Prostate gland (tissue), 2 donors: Measurements from ENCODE around the gene PIWIL1. TPM values are rescaled to one million over a fixed set of nuclear protein-coding genes. Genes with fewer than 3 reads are reported as not detected.

Experiments
- DNase-seq: peaks from one replicate; pipeline ENCODE4 v3.0.0-alpha.2; 2019; ENCODE audit warnings: low spot score
- H3K27ac ChIP-seq, 2 donors: fragments of 200-600 bp; sonication (generic); 2 replicates each; pipeline ENCODE4 v1.5.1; 2017 to 2019
- H3K27me3 ChIP-seq: fragments of 200-600 bp; sonication (generic); replicated peaks from 2 replicates; pipeline ENCODE4 v1.5.1; 2019; ENCODE audit not compliant: insufficient read depth
- H3K36me3 ChIP-seq, 2 donors: fragments of 200-600 bp; sonication (generic); 1 replicate in 1 of 2; 2 replicates in 1 of 2; pipeline versions ENCODE4 v1.5.1 to v1.8.1; 2017 to 2019
- H3K4me1 ChIP-seq: fragments of 200-600 bp; sonication (generic); replicated peaks from 2 replicates; pipeline ENCODE4 v1.5.1; 2019
- H3K4me3 ChIP-seq, 2 donors: fragments of 200-600 bp; sonication (generic); 2 replicates each; pipeline ENCODE4 v1.5.1; 2017 to 2019
- H3K9me3 ChIP-seq: fragments of 200-600 bp; sonication (generic); 2 replicates; pipeline ENCODE4 v1.5.1; 2017
- CTCF ChIP-seq, 4 experiments: fragments of 200-600 bp in 2 of 4; fragments of 450-650 bp in 2 of 4; sonication (generic) in 2 of 4; IDR thresholded peaks; 1 replicate in 3 of 4; 2 replicates in 1 of 4; pipeline ENCODE4 v1.5.1; 2016 to 2019; ENCODE audit warnings: antibody characterized with exemption in 4 of 4, mild to moderate bottlenecking in 2 of 4, moderate library complexity in 2 of 4
- POLR2A ChIP-seq: fragments of 450-650 bp; IDR thresholded peaks from one replicate; pipeline ENCODE4 v1.6.1; 2016; ENCODE audit warnings: antibody characterized with exemption, mild to moderate bottlenecking
- POLR2AphosphoS5 ChIP-seq: sonication (generic); formaldehyde crosslinking; IDR thresholded peaks from one replicate; pipeline ENCODE4 v1.6.1; 2017; ENCODE audit warnings: antibody characterized with exemption
- WGBS: methylation state at CpG from one replicate; pipeline ENCODE4 v1.1.5; 2018; 5-methylcytosine and 5-hydroxymethylcytosine counted together
- intact Hi-C: fragments of 100-400 bp; cut with DNase I; formaldehyde crosslinking; loops from one replicate; pipeline ENCODE4 v1.14.2; 2022
- total RNA-seq, 2 donors: library from RNA; depleted of rRNA; stranded (reverse); fragments of >200 nt; gene quantifications; one replicate each; pipeline ENCODE4 v1.1.0, GENCODE V29; 2016

Gene PIWIL1
- total RNA-seq, 2 donors from 2014 or later = 16.2 TPM; not detected in 1

DNA sequence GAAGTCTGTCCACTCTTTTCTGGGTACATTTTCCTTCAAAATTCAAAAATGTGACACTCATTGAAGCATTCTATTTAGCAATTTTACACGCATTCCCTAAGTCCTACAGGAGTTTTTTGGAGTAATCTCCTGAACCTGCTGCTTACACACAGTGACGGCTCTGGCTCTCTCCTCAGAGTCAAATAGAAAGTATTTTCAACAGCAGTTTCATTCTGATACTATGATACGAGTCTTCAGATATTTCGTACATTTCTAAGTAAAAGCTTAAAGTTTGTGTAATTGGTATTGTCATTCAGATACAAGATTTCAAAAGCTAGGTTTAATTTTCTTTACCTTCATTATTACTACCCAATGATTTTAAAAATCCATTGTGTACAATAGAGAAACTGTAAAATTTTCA lies 36.4 kb downstream of the PIWIL1 start:
- no peak for DNase-seq
- intact Hi-C loops = no loop called here

DNA sequence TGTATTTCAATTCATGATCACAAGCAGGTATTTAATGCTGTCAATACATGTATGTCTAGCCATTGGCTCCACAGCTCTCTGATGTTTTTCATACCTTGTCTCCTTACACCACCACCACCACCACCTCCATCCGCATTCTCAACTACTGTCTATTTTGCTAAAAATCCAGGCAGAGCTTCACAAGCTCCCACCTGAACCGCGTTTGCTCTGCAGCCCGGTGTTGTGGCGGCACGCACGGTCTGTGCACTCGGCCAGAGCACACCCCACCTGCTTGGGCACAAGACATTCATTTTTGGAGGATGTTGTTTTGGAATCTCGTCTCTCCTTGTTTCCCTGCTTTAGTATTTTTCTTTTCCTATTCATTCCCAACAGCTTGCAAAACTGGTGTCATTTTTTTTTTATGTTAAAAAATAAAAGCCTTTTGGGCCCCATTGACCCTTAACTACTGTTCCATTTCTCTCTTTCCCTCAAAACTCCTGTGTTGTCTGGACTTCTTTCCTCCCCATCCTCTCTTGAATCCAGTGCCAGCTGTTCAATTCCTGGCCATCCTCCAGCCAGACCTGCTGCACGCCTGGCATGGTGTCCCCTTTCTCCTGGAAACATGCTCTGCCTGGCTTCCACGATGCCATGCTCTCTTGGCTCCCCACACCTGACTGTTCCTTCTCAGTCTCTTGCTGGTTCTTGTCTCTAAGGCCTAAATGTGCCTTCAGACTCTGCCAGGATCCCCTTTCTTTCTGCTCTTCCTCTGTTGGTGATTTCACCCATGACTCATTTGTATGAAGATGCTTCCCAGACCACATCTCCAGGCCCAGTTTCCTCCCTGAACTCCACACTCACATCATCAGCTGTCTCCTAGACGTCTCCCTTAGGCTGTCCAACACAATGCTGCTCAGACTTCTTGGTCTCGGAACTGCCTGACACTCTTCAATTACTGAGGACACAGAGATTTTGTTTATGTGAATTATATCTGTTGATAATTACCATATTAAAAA lies 37.9 kb downstream of the PIWIL1 start:
- intact Hi-C loops = no loop called here
- no peaks in the 10 kb centered on the region for H3K27me3 ChIP-seq
- no peaks in the 10 kb centered on the region for H3K4me1 ChIP-seq

More for the DNA sequence above, 36.4 kb downstream of the PIWIL1 start:
- Histone ChIP-seq H3K9me3 (no peaks in the 10 kb centered on the region), H3K36me3 (no peaks in the 10 kb centered on the region), H3K4me1 (no peaks in the 10 kb centered on the region), H3K27me3 (no peaks in the 10 kb centered on the region), H3K4me3 (no peak overlapping the region), H3K27ac (no peak overlapping the region)
- 91% methylated on average over 4 of the region's 4 CpGs for WGBS
- TF ChIP-seq POLR2AphosphoS5 (no peak), CTCF (IDR thresholded peaks at IDR 0.05) (no peak), POLR2A (no peak)

DNA sequence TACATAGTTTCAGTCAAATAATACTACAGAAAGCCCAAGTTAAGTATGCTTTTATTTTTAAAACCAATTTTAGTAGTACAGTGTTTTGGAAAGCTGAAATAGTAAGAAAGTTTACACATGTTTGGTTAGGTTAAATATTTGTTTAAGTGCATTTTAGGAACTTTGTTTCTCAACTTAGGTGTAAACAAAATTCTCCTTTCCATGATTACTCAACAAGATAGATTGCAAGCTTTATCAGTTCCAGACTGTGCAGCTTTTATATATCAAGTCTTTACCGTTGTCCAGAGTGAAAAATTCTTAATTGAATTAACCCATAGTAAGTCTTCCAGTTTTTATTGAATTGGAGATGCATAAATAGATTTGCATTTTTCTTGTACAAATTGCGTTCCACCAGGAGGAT lies 45.1 kb downstream of the PIWIL1 start:
- no peak for TF ChIP-seq POLR2A
- TF ChIP-seq CTCF (IDR thresholded peaks at IDR 0.05) = no peak
- TF ChIP-seq POLR2AphosphoS5 = no peak
- no peak for DNase-seq
- Histone ChIP-seq H3K27me3 (no peaks in the 10 kb centered on the region), H3K27ac (no peak overlapping the region), H3K4me1 (no peaks in the 10 kb centered on the region), H3K9me3 (no peaks in the 10 kb centered on the region), H3K36me3 (no peaks in the 10 kb centered on the region), H3K4me3 (no peak overlapping the region)
- intact Hi-C loops = no loop called here
- WGBS = 67% methylated on average over 2 of the region's 2 CpGs

More for the DNA sequence above, 37.9 kb downstream of the PIWIL1 start:
- no peak for DNase-seq
- H3K27ac ChIP-seq = no peak overlapping the region
- H3K4me3 ChIP-seq = no peak overlapping the region
- no peaks in the 10 kb centered on the region for H3K36me3 ChIP-seq
- TF ChIP-seq POLR2AphosphoS5 (no peak), POLR2A (no peak), CTCF (IDR thresholded peaks at IDR 0.05) (no peak)
- H3K9me3 ChIP-seq = no peaks in the 10 kb centered on the region
- 78% methylated on average over 13 of the region's 13 CpGs for WGBS

DNA sequence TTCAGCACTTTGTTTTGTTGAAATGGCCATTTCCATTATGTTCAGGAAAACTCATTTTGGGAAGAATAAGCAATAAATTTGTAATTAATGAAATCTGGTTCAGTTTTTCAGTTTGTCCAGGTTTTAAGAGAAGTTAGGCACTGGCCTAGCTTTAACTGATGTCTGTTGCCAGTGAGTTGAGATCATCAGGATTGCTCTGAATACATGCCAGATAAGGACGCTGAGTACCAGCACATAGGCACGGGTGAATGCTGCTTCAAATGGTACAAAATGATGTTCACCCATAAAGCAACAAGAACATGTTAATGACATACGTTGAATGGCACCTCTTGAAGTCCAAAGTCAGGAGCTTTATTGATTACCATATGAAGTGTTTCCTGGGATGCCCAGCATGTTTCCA lies 46.5 kb downstream of the PIWIL1 start:
- Histone ChIP-seq H3K27ac (no peak overlapping the region), H3K36me3 (no peaks in the 10 kb centered on the region), H3K4me1 (no peaks in the 10 kb centered on the region), H3K4me3 (no peak overlapping the region), H3K9me3 (no peaks in the 10 kb centered on the region), H3K27me3 (no peaks in the 10 kb centered on the region)
- no peak for DNase-seq
- 52% methylated on average over 3 of the region's 3 CpGs for WGBS
- no peak for TF ChIP-seq POLR2AphosphoS5
- no peak for TF ChIP-seq CTCF (IDR thresholded peaks at IDR 0.05)
- no peak for TF ChIP-seq POLR2A
- intact Hi-C loops = no loop called here

GRCh38 chr12:130385193-130385592 lies 47.5 kb downstream of the PIWIL1 start:
- Histone ChIP-seq H3K4me3 (no peak overlapping the region), H3K27me3 (no peaks in the 10 kb centered on the region), H3K4me1 (no peaks in the 10 kb centered on the region), H3K27ac (no peak overlapping the region), H3K9me3 (no peaks in the 10 kb centered on the region), H3K36me3 (no peaks in the 10 kb centered on the region)
- intact Hi-C loops = no loop called here
- no peak for DNase-seq
- TF ChIP-seq POLR2AphosphoS5 (no peak), CTCF (IDR thresholded peaks at IDR 0.05) (no peak), POLR2A (no peak)
- 50% methylated on average over 4 of the region's 4 CpGs for WGBS
